ENCODE data around the gene ZNF160.

- TF ChIP-seq CTCF (conservative IDR thresholded peaks at IDR 0.05 in 1 of 2, IDR thresholded peaks at IDR 0.05 in 1 of 2; ENCODE audit: low read depth in 1 of 2, low read length in 2 of 2) = no peak
- no peak for TF ChIP-seq EZH2 (IDR thresholded peaks at IDR 0.05; ENCODE audit: low read length, missing control alignments)
Measured at GRCh38 chr19:53131085-53131590, 27.9 kb upstream of the ZNF160 start.
